Kidney (tissue), 14 donors: ENCODE measurements around the gene C4orf50. TPM values are rescaled to one million over a fixed set of nuclear protein-coding genes. Genes with fewer than 3 reads are reported as not detected.
A peak's percentile ranks its signal among the peaks of the same experiment; 100 is the strongest.

Source experiments
- DNase-seq, 5 donors: peaks; one replicate each; pipeline ENCODE4 v3.0.0-alpha.2; 2013 to 2020
- FAIRE-seq: peaks from 2 replicates; lab custom pipeline; 2012; peaks lifted over from hg19 to GRCh38; lab: Jason Lieb, UNC
- H3K27ac ChIP-seq, 2 donors: one replicate each; pipeline ENCODE4 v1.7.0; 2013; ENCODE audit warnings: low read depth in 2 of 2, low read length in 2 of 2, inconsistent platforms in 1 of 2
- H3K27me3 ChIP-seq: one replicate; pipeline ENCODE4 v1.7.1; 2013; ENCODE audit warnings: low read length, inconsistent platforms; ENCODE audit not compliant: control insufficient read depth, insufficient read depth
- H3K36me3 ChIP-seq, 3 donors: one replicate each; pipeline versions ENCODE4 v1.7.0 to v1.7.1; 2013; ENCODE audit warnings: low read length in 3 of 3, control low read depth in 1 of 3, inconsistent platforms in 1 of 3; ENCODE audit not compliant: insufficient read depth in 3 of 3, control insufficient read depth in 2 of 3
- H3K4me1 ChIP-seq, 3 donors: one replicate each; pipeline versions ENCODE4 v1.7.0 to v1.7.1; 2013; ENCODE audit warnings: low read length in 3 of 3, inconsistent platforms in 1 of 3, low read depth in 1 of 3; ENCODE audit not compliant: control insufficient read depth in 2 of 3, insufficient read depth in 2 of 3
- H3K4me3 ChIP-seq, 3 donors: one replicate each; pipeline versions ENCODE4 v1.7.0 to v1.8.1; 2013; ENCODE audit warnings: low read length in 3 of 3, control low read depth in 1 of 3, inconsistent platforms in 1 of 3
- H3K9ac ChIP-seq, 3 donors: one replicate each; pipeline versions ENCODE4 v1.7.0 to v1.7.1; 2013; ENCODE audit warnings: low read length in 3 of 3, control low read depth in 1 of 3, inconsistent platforms in 1 of 3
- H3K9me3 ChIP-seq, 3 donors: one replicate each; pipeline versions ENCODE4 v1.7.0 to v1.7.1; 2013; ENCODE audit warnings: low read length in 3 of 3, control low read depth in 1 of 3, inconsistent platforms in 1 of 3; ENCODE audit not compliant: control insufficient read depth in 2 of 3, insufficient read depth in 1 of 3
- CTCF ChIP-seq: IDR thresholded peaks from 3 replicates; pipeline ENCODE4 v1.5.1; 2012; ENCODE audit warnings: mild to moderate bottlenecking, moderate library complexity, borderline replicate concordance; ENCODE audit not compliant: insufficient read depth; ENCODE audit errors: extremely low read depth
- intact Hi-C: fragments of 100-400 bp; cut with DNase I; formaldehyde crosslinking; loops from one replicate; pipeline ENCODE4 v1.11.1; 2022
- polyA plus RNA-seq: library from polyadenylated mRNA; stranded (reverse); fragments of 350-450 nt; fragmentation: Illumina TruSeq; extraction: RNeasy Lipid Tissue Mini Kit (QIAGEN cat#74804); gene quantifications from one replicate; pipeline ENCODE4 v1.2.3, GENCODE V29; 2014; ENCODE audit warnings: low read depth, low replicate concordance; ENCODE audit not compliant: insufficient read depth
- total RNA-seq: library from RNA; stranded (reverse); fragmentation: NEBNext Ultra II Directional; extraction: Animal tissue kit (Norgen Biotek cat#: 25700); gene quantifications from one replicate; pipeline ENCODE4 v1.2.1, GENCODE V29; 2021
- donor health status: control.
- donor health status: control.
- donor health status: control.
- donor health status: control.
- donor health status: control.
- donor health status: DM: yes; HTN: yes; CAD: no.
- donor health status: Normal renal cell carcinoma (clear cell type).

The C4orf50 gene
- total and polyA plus RNA-seq, 2 donors from 2014 or later, result 0.16 TPM; not detected in 1

GRCh38 chr4:5895287-5895686 is 122.9 kb downstream of the C4orf50 start:
- H3K27me3 ChIP-seq, result peaks cover 36% of the 10 kb centered on the region
- no peak overlapping the region for H3K4me3 ChIP-seq
- no peak overlapping the region for H3K9ac ChIP-seq
- H3K4me1 ChIP-seq, result no peaks in the 10 kb centered on the region
- H3K27ac ChIP-seq, result no peak overlapping the region
- no peak for TF ChIP-seq CTCF
- intact Hi-C loops, result no loop called here
- no peaks in the 10 kb centered on the region for H3K9me3 ChIP-seq
- DNase-seq (peak in 1 of 5 donors; percentile 46), FAIRE-seq (no peak)
- H3K36me3 ChIP-seq, result no peaks in the 10 kb centered on the region

DNA sequence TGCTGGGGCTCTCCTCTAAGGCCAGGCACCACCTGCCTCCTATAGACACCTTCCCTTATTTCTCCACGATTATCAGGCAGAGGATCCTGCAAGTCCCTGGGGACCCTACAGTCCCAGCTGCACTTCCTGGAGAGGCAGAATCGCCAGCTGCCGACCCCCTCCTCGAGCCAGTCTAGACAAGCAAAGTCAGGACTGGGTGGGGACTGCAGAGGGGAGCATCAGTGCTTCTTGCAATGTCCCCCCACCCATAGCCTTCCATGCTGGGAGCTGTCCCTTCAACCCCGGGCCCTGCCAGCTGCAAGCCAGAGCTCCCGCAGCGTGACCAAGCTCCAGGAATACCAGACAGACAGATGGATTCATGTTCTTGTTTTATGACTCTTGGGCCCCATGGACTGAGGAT is 124.0 kb downstream of the C4orf50 start:
- Histone ChIP-seq H3K27me3 (peaks cover 43% of the 10 kb centered on the region), H3K4me3 (no peak overlapping the region), H3K9ac (no peak overlapping the region), H3K4me1 (no peaks in the 10 kb centered on the region), H3K27ac (no peak overlapping the region), H3K9me3 (no peaks in the 10 kb centered on the region), H3K36me3 (no peaks in the 10 kb centered on the region)
- DNase-seq (no peak), FAIRE-seq (no peak)
- TF ChIP-seq CTCF, result no peak
- intact Hi-C loops, result no loop called here

- Histone ChIP-seq H3K36me3 (no peaks in the 10 kb centered on the region), H3K4me3 (peak overlapping the region in 1 of 3 donors; percentile 41), H3K9me3 (no peaks in the 10 kb centered on the region), H3K27me3 (peaks cover 47% of the 10 kb centered on the region), H3K27ac (no peak overlapping the region), H3K4me1 (no peaks in the 10 kb centered on the region), H3K9ac (no peak overlapping the region)
- no peak for TF ChIP-seq CTCF
- intact Hi-C loops, result no loop called here
- FAIRE-seq (no peak), DNase-seq (no peak)
Observed at GRCh38 chr4:5893591-5893990, 124.6 kb downstream of the C4orf50 start.

- Histone ChIP-seq H3K36me3 (no peaks in the 10 kb centered on the region), H3K9me3 (no peaks in the 10 kb centered on the region), H3K4me3 (peak within 1 kb of the TSS in 1 of 3 donors; percentile 41), H3K4me1 (no peaks in the 10 kb centered on the region), H3K27ac (no peak within 1 kb of the TSS), H3K27me3 (peaks cover 47% of the 10 kb centered on the region), H3K9ac (no peak within 1 kb of the TSS)
- intact Hi-C loops, result no loop called here
- peak in 4 of 5 donors; percentile 37 to 67 (median 64) for DNase-seq
- TF ChIP-seq CTCF, result no peak
- FAIRE-seq, result no peak
Observed at GRCh38 chr4:5893004-5893580, 125.1 kb downstream of the C4orf50 start, which contains the start of gene CRMP1. Gene CRMP1, minus strand, starts transcription at chr4:5893086. Its CDS starts 117 bp downstream, at chr4:5892969.
